Kidney (tissue), 14 donors: ENCODE results near the gene CDK13. TPM values are rescaled to one million over a fixed set of nuclear protein-coding genes. Genes with fewer than 3 reads are reported as not detected.
A peak's percentile ranks its signal among the peaks of the same experiment; 100 is the strongest.

Source experiments
- DNase-seq, 5 donors: peaks; one replicate each; pipeline ENCODE4 v3.0.0-alpha.2; 2013 to 2020
- FAIRE-seq: peaks from 2 replicates; lab custom pipeline; 2012; peaks lifted over from hg19 to GRCh38; lab: Jason Lieb, UNC
- H3K27ac ChIP-seq, 2 donors: one replicate each; pipeline ENCODE4 v1.7.0; 2013; ENCODE audit warnings: low read depth in 2 of 2, low read length in 2 of 2, inconsistent platforms in 1 of 2
- H3K27me3 ChIP-seq: one replicate; pipeline ENCODE4 v1.7.1; 2013; ENCODE audit warnings: low read length, inconsistent platforms; ENCODE audit not compliant: control insufficient read depth, insufficient read depth
- H3K36me3 ChIP-seq, 3 donors: one replicate each; pipeline versions ENCODE4 v1.7.0 to v1.7.1; 2013; ENCODE audit warnings: low read length in 3 of 3, control low read depth in 1 of 3, inconsistent platforms in 1 of 3; ENCODE audit not compliant: insufficient read depth in 3 of 3, control insufficient read depth in 2 of 3
- H3K4me1 ChIP-seq, 3 donors: one replicate each; pipeline versions ENCODE4 v1.7.0 to v1.7.1; 2013; ENCODE audit warnings: low read length in 3 of 3, inconsistent platforms in 1 of 3, low read depth in 1 of 3; ENCODE audit not compliant: control insufficient read depth in 2 of 3, insufficient read depth in 2 of 3
- H3K4me3 ChIP-seq, 3 donors: one replicate each; pipeline versions ENCODE4 v1.7.0 to v1.8.1; 2013; ENCODE audit warnings: low read length in 3 of 3, control low read depth in 1 of 3, inconsistent platforms in 1 of 3
- H3K9ac ChIP-seq, 3 donors: one replicate each; pipeline versions ENCODE4 v1.7.0 to v1.7.1; 2013; ENCODE audit warnings: low read length in 3 of 3, control low read depth in 1 of 3, inconsistent platforms in 1 of 3
- H3K9me3 ChIP-seq, 3 donors: one replicate each; pipeline versions ENCODE4 v1.7.0 to v1.7.1; 2013; ENCODE audit warnings: low read length in 3 of 3, control low read depth in 1 of 3, inconsistent platforms in 1 of 3; ENCODE audit not compliant: control insufficient read depth in 2 of 3, insufficient read depth in 1 of 3
- intact Hi-C: fragments of 100-400 bp; cut with DNase I; formaldehyde crosslinking; loops from one replicate; pipeline ENCODE4 v1.11.1; 2022
- polyA plus RNA-seq: library from polyadenylated mRNA; stranded (reverse); fragments of 350-450 nt; fragmentation: Illumina TruSeq; extraction: RNeasy Lipid Tissue Mini Kit (QIAGEN cat#74804); gene quantifications from one replicate; pipeline ENCODE4 v1.2.3, GENCODE V29; 2014; ENCODE audit warnings: low read depth, low replicate concordance; ENCODE audit not compliant: insufficient read depth
- total RNA-seq: library from RNA; stranded (reverse); fragmentation: NEBNext Ultra II Directional; extraction: Animal tissue kit (Norgen Biotek cat#: 25700); gene quantifications from one replicate; pipeline ENCODE4 v1.2.1, GENCODE V29; 2021
- TF ChIP-seq, protein P1 (sequence below): IDR thresholded peaks from 3 replicates; pipeline ENCODE4 v1.5.1; 2012; ENCODE audit warnings: mild to moderate bottlenecking, moderate library complexity, borderline replicate concordance; ENCODE audit not compliant: insufficient read depth; ENCODE audit errors: extremely low read depth
- donor health status: control.
- donor health status: control.
- donor health status: control.
- donor health status: control.
- donor health status: control.
- donor health status: DM: yes; HTN: yes; CAD: no.
- donor health status: Normal renal cell carcinoma (clear cell type).

The CDK13 gene
- total and polyA plus RNA-seq, 2 donors from 2014 or later, result 15.5 to 50.9 TPM

- H3K9ac ChIP-seq, result no peak overlapping the region
- TF ChIP-seq, protein P1, sequence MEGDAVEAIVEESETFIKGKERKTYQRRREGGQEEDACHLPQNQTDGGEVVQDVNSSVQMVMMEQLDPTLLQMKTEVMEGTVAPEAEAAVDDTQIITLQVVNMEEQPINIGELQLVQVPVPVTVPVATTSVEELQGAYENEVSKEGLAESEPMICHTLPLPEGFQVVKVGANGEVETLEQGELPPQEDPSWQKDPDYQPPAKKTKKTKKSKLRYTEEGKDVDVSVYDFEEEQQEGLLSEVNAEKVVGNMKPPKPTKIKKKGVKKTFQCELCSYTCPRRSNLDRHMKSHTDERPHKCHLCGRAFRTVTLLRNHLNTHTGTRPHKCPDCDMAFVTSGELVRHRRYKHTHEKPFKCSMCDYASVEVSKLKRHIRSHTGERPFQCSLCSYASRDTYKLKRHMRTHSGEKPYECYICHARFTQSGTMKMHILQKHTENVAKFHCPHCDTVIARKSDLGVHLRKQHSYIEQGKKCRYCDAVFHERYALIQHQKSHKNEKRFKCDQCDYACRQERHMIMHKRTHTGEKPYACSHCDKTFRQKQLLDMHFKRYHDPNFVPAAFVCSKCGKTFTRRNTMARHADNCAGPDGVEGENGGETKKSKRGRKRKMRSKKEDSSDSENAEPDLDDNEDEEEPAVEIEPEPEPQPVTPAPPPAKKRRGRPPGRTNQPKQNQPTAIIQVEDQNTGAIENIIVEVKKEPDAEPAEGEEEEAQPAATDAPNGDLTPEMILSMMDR, result no peak
- H3K27me3 ChIP-seq, result no peaks in the 10 kb centered on the region
- H3K36me3 ChIP-seq, result no peaks in the 10 kb centered on the region
- intact Hi-C loops, result no loop called here
- H3K27ac ChIP-seq, result no peak overlapping the region
- DNase-seq, result no peak
- FAIRE-seq, result no peak
- no peak overlapping the region for H3K4me3 ChIP-seq
- H3K4me1 ChIP-seq, result peaks cover 0 to 13% (median 5%) of the 10 kb centered on the region in 3 donors
- no peaks in the 10 kb centered on the region for H3K9me3 ChIP-seq
Observed at GRCh38 chr7:40009301-40009700, 59.2 kb downstream of the CDK13 start.

DNA sequence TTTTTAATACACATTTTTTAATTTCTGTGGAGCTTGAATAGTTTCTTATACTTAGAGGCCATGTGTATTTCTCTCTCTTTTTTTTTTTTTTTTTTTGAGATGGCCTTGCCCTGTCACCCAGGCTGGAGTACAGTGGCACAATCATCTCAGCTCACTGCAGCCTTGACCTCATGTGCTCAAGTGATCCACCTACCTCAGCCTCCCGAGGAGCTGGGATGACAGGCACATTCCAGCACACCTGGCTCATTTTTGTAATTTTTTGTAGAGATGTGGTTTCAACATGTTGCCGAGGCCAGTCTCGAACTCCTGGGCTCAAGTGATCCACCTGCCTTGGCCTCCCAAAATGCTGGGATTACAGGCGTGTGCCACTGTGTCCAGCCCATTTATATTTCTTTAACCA lies 64.3 kb downstream of the CDK13 start:
- no peak overlapping the region for H3K27ac ChIP-seq
- peaks cover 0 to 3% (median 0%) of the 10 kb centered on the region in 3 donors for H3K36me3 ChIP-seq
- TF ChIP-seq, protein P1, result no peak
- H3K9ac ChIP-seq, result no peak overlapping the region
- no peaks in the 10 kb centered on the region for H3K9me3 ChIP-seq
- H3K27me3 ChIP-seq, result no peaks in the 10 kb centered on the region
- no peak overlapping the region for H3K4me3 ChIP-seq
- peaks cover 2 to 8% (median 2%) of the 10 kb centered on the region in 3 donors for H3K4me1 ChIP-seq
- FAIRE-seq (no peak), DNase-seq (no peak)
- intact Hi-C loops, result no loop called here

GRCh38 chr7:40015790-40016296 lies 65.8 kb downstream of the CDK13 start:
- no peak for FAIRE-seq
- intact Hi-C loops, result no loop called here
- peak in 2 of 5 donors; percentile 21 to 27 for DNase-seq
- TF ChIP-seq, protein P1, result no peak
- H3K27ac ChIP-seq, result no peak overlapping the region
- peaks cover 2 to 11% (median 2%) of the 10 kb centered on the region in 3 donors for H3K4me1 ChIP-seq
- no peak overlapping the region for H3K9ac ChIP-seq
- H3K9me3 ChIP-seq, result no peaks in the 10 kb centered on the region
- peaks cover 0 to 5% (median 0%) of the 10 kb centered on the region in 3 donors for H3K36me3 ChIP-seq
- no peaks in the 10 kb centered on the region for H3K27me3 ChIP-seq
- H3K4me3 ChIP-seq, result no peak overlapping the region

DNA sequence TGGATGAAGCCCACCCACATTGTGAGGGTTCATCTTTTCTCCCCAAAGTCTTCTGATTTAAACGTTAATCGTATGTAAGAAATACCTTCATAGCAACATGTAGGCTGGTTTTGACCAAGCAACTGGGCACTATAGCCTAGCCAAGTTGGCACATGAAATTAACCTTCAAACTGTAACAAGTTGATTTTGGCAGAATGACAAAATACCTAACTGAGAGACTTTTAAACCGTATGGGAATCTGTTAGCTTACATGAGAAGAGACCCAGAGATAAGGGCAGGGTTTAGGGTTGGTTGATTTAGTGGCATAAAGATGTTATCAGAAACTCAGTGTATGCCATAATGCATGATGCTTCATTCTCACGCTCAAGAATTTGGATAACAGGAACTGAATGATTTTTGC lies 69.5 kb downstream of the CDK13 start:
- Histone ChIP-seq H3K9me3 (no peaks in the 10 kb centered on the region), H3K36me3 (peaks cover 0 to 5% (median 0%) of the 10 kb centered on the region in 3 donors), H3K27me3 (no peaks in the 10 kb centered on the region), H3K4me3 (no peak overlapping the region), H3K9ac (no peak overlapping the region), H3K4me1 (peaks cover 2 to 11% (median 2%) of the 10 kb centered on the region in 3 donors), H3K27ac (no peak overlapping the region)
- no peak for DNase-seq
- intact Hi-C loops, result no loop called here
- TF ChIP-seq, protein P1, result no peak
- FAIRE-seq, result no peak
